Upper lobe of left lung (tissue), 6 donors: ENCODE measurements around the gene TMED4. TPM values are rescaled to one million over a fixed set of nuclear protein-coding genes. Genes with fewer than 3 reads are reported as not detected.

ENCODE experiments used
- ATAC-seq, 2 donors: fragments of 200-7000 bp; cut with Tn5 transposase; one replicate each; pipeline ENCODE4 v1.9.1; 2022; ENCODE audit warnings: mild to moderate bottlenecking in 2 of 2, moderate library complexity in 2 of 2; ENCODE audit not compliant: low FRiP score in 2 of 2
- DNase-seq, 2 donors: peaks; one replicate each; pipeline ENCODE4 v3.0.0-alpha.2; 2019 to 2020
- H3K27ac ChIP-seq, 4 donors: fragments of 200-600 bp; sonication (generic); one replicate each; pipeline ENCODE4 v1.5.1; 2016 to 2019
- H3K27me3 ChIP-seq, 4 donors: fragments of 200-600 bp; sonication (generic); one replicate each; pipeline ENCODE4 v1.5.1; 2017 to 2019
- H3K36me3 ChIP-seq, 4 donors: fragments of 200-600 bp; sonication (generic); one replicate each; pipeline ENCODE4 v1.5.1; 2016 to 2019
- H3K4me1 ChIP-seq, 4 donors: fragments of 200-600 bp; sonication (generic); one replicate each; pipeline ENCODE4 v1.5.1; 2018 to 2019
- H3K4me3 ChIP-seq, 4 donors: fragments of 200-600 bp; sonication (generic); one replicate each; pipeline ENCODE4 v1.5.1; 2017 to 2019; ENCODE audit warnings: mild to moderate bottlenecking in 2 of 4, moderate library complexity in 1 of 4
- H3K9me3 ChIP-seq, 4 donors: fragments of 200-600 bp; sonication (generic); one replicate each; pipeline ENCODE4 v1.5.1; 2018 to 2019
- CTCF ChIP-seq, 6 experiments: fragments of 450-650 bp in 4 of 6; fragments of 200-600 bp in 2 of 6; sonication (generic) in 2 of 6; IDR thresholded peaks; one replicate each; pipeline ENCODE4 v1.5.1; 2016 to 2019; ENCODE audit warnings: antibody characterized with exemption in 6 of 6
- EP300 ChIP-seq, 4 donors: sonication (generic); formaldehyde crosslinking; IDR thresholded peaks; one replicate each; pipeline ENCODE4 v1.5.1; 2017; ENCODE audit warnings: antibody characterized with exemption in 4 of 4, control low read depth in 2 of 4
- POLR2A ChIP-seq, 4 donors: fragments of 450-650 bp; IDR thresholded peaks; one replicate each; pipeline ENCODE4 v1.5.1; 2016 to 2017; ENCODE audit warnings: antibody characterized with exemption in 4 of 4, mild to moderate bottlenecking in 2 of 4
- POLR2AphosphoS5 ChIP-seq, 2 donors: sonication (generic); formaldehyde crosslinking; IDR thresholded peaks; one replicate each; pipeline ENCODE4 v1.5.1; 2017; ENCODE audit warnings: antibody characterized with exemption in 2 of 2
- WGBS, 2 donors: methylation state at CpG; one replicate each; pipeline ENCODE4 v1.1.5; 2017 to 2018; 5-methylcytosine and 5-hydroxymethylcytosine counted together
- total RNA-seq, 6 donors: library from RNA; depleted of rRNA in 4 of 6; stranded (reverse); fragments of >200 nt in 4 of 6; gene quantifications; one replicate each; pipeline versions ENCODE4 v1.1.0 to v1.2.1, GENCODE V29; 2016 to 2021
- donor health status: DM: no; HTN: no; CAD: no; lungs with moderate emphysema.
- donor health status: DM: no; HTN: yes; CAD: no; lungs with severe emphysema.

TMED4 gene
- total RNA-seq, result 100 to 1,000 TPM in 4 of 6 donors, 10 to 100 TPM in 2; 78.8 to 205 (median 126) TPM

DNA sequence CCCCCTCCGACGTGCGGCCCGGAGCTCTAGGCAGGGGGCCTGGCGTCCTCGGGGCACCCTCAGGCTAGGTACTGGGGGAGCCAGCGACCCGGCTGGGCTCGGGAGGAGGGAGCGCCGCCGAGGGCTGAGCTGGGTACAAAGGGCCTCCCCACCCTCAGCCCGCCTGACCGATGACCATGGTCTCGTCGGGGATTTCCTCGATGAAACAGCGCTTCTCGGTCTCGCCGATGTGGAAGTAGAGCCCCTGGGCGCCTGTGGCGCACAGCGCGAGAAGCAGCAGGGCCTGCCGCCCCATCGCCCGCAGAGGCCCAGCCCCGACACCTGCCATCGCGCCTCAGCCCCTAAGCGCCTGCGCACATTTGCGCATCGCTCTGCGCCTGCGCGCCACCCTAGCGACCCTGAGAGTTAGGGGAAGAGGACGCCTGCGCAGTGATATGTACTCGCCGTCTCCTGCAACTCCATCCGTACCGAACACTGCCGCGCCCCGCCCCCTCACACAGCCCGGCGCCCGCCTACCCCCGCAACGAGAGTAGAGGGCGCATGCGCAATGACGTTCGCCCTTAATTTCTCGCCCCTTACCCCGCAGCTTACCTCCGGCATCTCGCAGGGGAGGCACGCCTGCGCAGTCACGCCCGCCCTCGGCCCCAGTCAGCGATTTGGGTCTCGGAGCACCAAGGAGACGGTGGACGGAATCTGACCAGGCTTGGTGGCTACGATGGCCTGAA lies at the start of gene TMED4:
Gene TMED4, minus strand, starts transcription at position 353 of the 725 bp plus-strand sequence. Its CDS starts 25 bp downstream, at position 328.
- peak within 1 kb of the TSS; percentile 90 to 98 (median 97) for H3K27ac ChIP-seq
- ATAC-seq (peak; percentile 99 to 100), DNase-seq (peak; percentile 100)
- H3K4me1 ChIP-seq, result peaks cover 15 to 32% (median 20%) of the 10 kb centered on the region in 4 donors
- peak in 3 of 6 experiments; percentile 8 to 45 (median 36) for TF ChIP-seq CTCF (IDR thresholded peaks at IDR 0.05)
- peak; percentile 56 to 95 (median 77) for TF ChIP-seq POLR2A (IDR thresholded peaks at IDR 0.05)
- TF ChIP-seq POLR2AphosphoS5 (IDR thresholded peaks at IDR 0.05), result peak; percentile 88 to 94
- peak in 1 of 4 donors; percentile 42 for TF ChIP-seq EP300 (IDR thresholded peaks at IDR 0.05)
- H3K36me3 ChIP-seq, result peaks cover 13 to 35% (median 16%) of the 10 kb centered on the region in 4 donors
- no peaks in the 10 kb centered on the region for H3K9me3 ChIP-seq
- peak within 1 kb of the TSS; percentile 75 to 90 (median 82) for H3K4me3 ChIP-seq
- H3K27me3 ChIP-seq, result no peaks in the 10 kb centered on the region
- 0% methylated on average over 45 of the region's 71 CpGs; no CpG with 5 or more reads in 1 of the 2 donors for WGBS, 2 donors

DNA sequence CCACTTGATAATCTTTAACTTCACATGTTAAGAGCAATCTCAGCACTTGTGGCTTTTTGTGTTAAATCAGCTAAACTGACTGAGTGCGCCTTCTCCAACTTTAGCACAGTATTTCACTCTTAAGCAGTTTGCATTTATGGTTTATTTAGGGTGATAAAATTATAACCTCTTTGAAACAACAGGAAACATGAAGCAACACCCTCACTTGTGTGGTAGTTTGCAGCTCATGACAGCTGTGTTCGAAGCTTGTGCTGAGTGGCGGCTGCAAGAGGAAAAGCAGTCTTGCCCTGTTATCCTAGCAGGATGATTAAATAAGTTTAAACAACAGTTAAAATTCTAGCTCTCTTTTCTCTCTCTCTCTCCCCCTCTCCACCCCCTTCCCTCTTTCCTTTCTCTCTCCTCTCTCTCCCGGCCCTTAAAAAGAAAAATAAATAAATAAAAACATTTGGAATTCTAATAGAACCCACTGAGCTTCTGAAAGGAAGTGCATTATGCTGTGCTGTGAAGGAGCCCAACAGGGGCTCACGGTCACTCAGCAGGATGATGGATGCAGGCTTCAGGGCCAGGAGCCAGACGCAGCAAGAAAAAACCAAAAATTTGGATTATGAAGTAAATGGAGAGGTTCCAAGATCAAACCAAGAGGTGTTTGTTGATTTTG lies 49.6 kb upstream of the TMED4 start:
- DNase-seq (peak in 1 of 2 donors; percentile 58), ATAC-seq (no peak)
- H3K27me3 ChIP-seq, result no peaks in the 10 kb centered on the region
- peak overlapping the region; percentile 73 to 84 (median 81) for H3K27ac ChIP-seq
- no peak overlapping the region for H3K4me3 ChIP-seq
- no peak for TF ChIP-seq POLR2AphosphoS5 (IDR thresholded peaks at IDR 0.05)
- TF ChIP-seq EP300 (IDR thresholded peaks at IDR 0.05), result no peak
- TF ChIP-seq CTCF (IDR thresholded peaks at IDR 0.05), result no peak
- no peak for TF ChIP-seq POLR2A (IDR thresholded peaks at IDR 0.05)
- WGBS, 2 donors, result 38 to 40% methylated on average over 6 of the region's 6 CpGs
- peaks cover 0 to 14% (median 6%) of the 10 kb centered on the region in 4 donors for H3K36me3 ChIP-seq
- H3K4me1 ChIP-seq, result peaks cover 61 to 86% (median 82%) of the 10 kb centered on the region in 4 donors
- H3K9me3 ChIP-seq, result no peaks in the 10 kb centered on the region

DNA sequence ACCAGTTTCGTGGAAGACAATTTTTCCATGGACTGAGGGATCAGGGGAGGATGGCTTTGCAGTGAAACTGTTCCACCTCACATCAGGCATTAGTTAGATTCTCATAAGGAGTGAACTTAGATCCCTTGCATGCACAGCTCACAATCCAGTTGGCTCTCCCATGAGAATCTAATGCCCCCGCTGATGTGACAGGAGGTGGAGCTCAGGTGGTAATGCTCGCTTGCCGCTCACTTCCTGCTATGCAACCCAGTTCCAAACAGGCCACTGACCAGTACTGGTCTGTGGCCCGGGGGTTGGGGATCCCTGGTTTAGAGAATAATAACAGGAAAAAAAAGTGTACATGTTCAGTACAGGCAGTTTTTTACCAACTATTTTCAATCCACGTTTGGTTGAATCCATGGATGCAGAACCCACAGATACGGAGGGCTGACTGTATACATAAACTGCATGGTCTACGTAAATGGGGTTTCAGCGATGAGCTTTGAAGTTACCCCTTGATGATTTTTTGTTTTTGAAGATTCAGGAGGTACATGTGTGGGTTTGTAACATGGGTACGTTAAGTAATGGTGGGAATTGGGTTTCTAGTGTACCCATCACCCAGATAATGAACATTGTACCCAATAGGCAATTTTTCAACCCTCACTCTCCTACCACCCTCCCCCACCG lies 48.9 kb upstream of the TMED4 start:
- H3K27ac ChIP-seq, result peak overlapping the region; percentile 73 to 84 (median 81)

More for the DNA sequence above, 48.9 kb upstream of the TMED4 start:
- 56 to 69% methylated on average over 8 to 11 of the region's 11 CpGs for WGBS, 2 donors
- peaks cover 66 to 86% (median 80%) of the 10 kb centered on the region in 4 donors for H3K4me1 ChIP-seq
- H3K36me3 ChIP-seq, result peaks cover 0 to 17% (median 9%) of the 10 kb centered on the region in 4 donors
- H3K27me3 ChIP-seq, result no peaks in the 10 kb centered on the region
- ATAC-seq (no peak), DNase-seq (peak in 1 of 2 donors; percentile 49)
- TF ChIP-seq EP300 (IDR thresholded peaks at IDR 0.05) (no peak), POLR2A (IDR thresholded peaks at IDR 0.05) (no peak), POLR2AphosphoS5 (IDR thresholded peaks at IDR 0.05) (no peak), CTCF (IDR thresholded peaks at IDR 0.05) (no peak)
- H3K9me3 ChIP-seq, result no peaks in the 10 kb centered on the region
- no peak overlapping the region for H3K4me3 ChIP-seq
